ENCODE data around the gene HOXD9. TPM values are rescaled to one million over a fixed set of nuclear protein-coding genes. Genes with fewer than 3 reads are reported as not detected.

Gene HOXD9
- total and polyA plus RNA-seq, 8 donors: 0.29 to 1.7 (median 0.95) TPM

DNA sequence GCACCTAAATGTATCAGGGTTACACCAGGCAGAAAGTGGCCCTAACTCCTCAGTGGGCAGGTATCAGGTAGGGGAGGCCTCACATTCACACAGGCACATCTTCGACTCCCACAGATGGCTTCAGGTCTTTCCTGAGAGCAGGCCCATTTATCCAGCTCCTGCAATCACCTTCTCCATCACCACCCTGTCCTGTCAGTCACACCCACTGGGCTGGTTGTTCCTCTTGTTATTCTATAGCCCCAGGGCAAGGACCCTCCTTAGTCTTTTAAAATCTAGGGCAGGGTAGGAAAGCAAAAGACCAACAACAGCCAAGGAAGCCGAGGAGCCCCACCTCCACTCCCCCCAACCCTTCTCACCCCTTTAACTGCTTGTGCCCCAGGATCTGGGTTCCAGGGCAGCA is 19.8 kb downstream of the HOXD9 start:
- peaks cover 69 to 100% of the 10 kb centered on the region in 2 donors for H3K27me3 ChIP-seq
- intact Hi-C loops (cut with DNase I): loop anchor here in 1 of 2 donors (10.0 kb wide), 1 partner anchor 313 kb away; no protein-coding TSS in a partner anchor

DNA sequence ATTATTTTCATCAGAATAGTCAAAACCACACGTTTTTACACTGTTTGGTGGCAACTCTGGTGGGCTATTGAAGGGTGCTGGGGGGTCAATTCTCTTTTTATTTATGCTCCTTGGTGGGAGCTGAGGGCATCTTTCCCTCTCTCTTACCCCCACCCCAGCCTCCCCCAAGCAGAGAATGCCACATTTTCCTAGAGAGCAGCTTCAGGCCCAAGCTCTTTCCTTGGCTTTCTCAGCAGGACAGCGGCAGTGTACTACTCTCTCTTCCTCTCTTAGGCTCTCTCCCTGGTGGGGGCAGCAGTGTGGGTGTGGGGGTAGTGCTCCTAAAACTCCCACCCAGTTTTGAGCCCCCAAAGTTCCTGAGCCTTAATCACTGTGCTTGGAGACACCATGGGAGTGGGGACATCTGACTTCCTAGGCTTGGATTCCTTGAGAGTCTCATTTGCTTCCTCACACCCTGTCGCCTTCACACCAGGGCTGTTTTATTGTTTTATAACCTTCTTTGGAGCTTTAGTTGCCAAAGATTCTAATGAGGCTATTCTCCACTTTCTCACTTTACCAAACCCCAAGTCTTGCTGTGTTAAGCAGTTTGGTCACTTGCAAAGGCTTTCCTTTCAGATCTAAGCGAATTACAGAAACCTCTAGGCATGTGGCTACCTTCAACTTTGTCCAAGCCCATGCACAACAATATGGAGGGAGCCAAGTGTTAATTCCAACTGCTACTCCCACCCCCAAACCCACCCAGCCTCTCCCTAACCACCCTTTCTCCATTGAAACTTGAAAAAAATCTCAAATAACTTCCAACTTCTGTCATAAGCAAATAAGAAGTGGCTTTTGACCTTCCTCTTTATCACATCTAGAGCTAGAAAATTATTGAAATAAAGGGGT is 22.8 kb downstream of the HOXD9 start:
- TF ChIP-seq, protein P1, sequence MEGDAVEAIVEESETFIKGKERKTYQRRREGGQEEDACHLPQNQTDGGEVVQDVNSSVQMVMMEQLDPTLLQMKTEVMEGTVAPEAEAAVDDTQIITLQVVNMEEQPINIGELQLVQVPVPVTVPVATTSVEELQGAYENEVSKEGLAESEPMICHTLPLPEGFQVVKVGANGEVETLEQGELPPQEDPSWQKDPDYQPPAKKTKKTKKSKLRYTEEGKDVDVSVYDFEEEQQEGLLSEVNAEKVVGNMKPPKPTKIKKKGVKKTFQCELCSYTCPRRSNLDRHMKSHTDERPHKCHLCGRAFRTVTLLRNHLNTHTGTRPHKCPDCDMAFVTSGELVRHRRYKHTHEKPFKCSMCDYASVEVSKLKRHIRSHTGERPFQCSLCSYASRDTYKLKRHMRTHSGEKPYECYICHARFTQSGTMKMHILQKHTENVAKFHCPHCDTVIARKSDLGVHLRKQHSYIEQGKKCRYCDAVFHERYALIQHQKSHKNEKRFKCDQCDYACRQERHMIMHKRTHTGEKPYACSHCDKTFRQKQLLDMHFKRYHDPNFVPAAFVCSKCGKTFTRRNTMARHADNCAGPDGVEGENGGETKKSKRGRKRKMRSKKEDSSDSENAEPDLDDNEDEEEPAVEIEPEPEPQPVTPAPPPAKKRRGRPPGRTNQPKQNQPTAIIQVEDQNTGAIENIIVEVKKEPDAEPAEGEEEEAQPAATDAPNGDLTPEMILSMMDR (IDR thresholded peaks at IDR 0.05): no peak
- Histone ChIP-seq H3K4me1 (peaks cover 0 to 6% of the 10 kb centered on the region in 2 donors), H3K36me3 (no peaks in the 10 kb centered on the region), H3K4me3 (no peak overlapping the region), H3K27ac (no peak overlapping the region), H3K27me3 (peaks cover 69 to 100% of the 10 kb centered on the region in 2 donors), H3K9me3 (no peaks in the 10 kb centered on the region)
- intact Hi-C loops (cut with DNase I): loop anchor here in 1 of 2 donors (10.0 kb wide), 1 partner anchor 309 kb away; no protein-coding TSS in a partner anchor
- ATAC-seq: no peak
- no peak for DNase-seq

More for the DNA sequence above, 19.8 kb downstream of the HOXD9 start:
- Histone ChIP-seq H3K9me3 (no peaks in the 10 kb centered on the region), H3K27ac (no peak overlapping the region), H3K4me1 (peaks cover 4 to 12% of the 10 kb centered on the region in 2 donors), H3K4me3 (no peak overlapping the region), H3K36me3 (no peaks in the 10 kb centered on the region)
- DNase-seq: no peak
- no peak for ATAC-seq
- TF ChIP-seq, protein P1 (IDR thresholded peaks at IDR 0.05): no peak

DNA sequence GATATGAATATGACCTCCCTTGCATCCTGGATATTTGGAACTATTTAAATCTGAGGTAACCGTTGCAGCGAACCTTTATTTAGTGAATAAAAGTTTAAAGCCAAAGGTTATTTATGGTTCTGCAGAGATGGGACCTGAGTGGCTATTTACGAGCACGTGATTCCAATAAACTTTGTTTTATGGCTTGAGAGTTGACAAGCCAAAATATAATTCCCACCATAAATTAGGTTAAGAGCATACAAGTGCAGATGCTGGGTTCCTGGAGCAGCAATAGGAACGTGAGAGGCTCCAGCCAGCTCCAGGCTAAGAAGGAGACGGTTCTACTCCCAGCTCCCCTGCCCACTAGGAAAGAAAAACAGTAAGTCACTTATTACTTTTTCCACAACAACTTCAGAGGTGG is 23.6 kb downstream of the HOXD9 start:
- peaks cover 71 to 100% of the 10 kb centered on the region in 2 donors for H3K27me3 ChIP-seq

DNA sequence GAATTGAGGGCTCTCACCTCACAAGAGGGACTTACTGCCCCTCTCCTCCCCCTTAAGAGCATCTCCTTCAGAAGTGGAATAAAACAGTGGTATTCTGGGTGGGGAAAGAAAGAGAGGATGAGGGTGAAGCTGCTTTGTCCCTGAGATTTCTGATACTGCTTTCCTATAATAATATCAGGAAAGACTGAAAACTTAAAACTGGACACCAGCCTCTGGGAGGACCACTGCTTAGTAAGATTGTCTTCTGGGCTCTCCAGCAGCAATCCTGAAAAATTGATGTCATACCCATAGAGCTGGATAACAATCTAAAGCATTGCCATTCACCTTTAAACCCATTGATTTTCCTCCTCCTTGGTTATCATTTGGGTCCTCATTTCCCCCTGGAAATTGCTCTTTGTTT is 24.1 kb downstream of the HOXD9 start:
- intact Hi-C loops (cut with DNase I): loop anchor here in 1 of 2 donors (10.0 kb wide), 1 partner anchor 308 kb away; no protein-coding TSS in a partner anchor
- DNase-seq (no peak), ATAC-seq (no peak)
- Histone ChIP-seq H3K9me3 (no peaks in the 10 kb centered on the region), H3K36me3 (no peaks in the 10 kb centered on the region), H3K4me3 (no peak overlapping the region), H3K4me1 (no peaks in the 10 kb centered on the region), H3K27me3 (peaks cover 71 to 100% of the 10 kb centered on the region in 2 donors), H3K27ac (no peak overlapping the region)
- TF ChIP-seq, protein P1 (IDR thresholded peaks at IDR 0.05): no peak

More for the DNA sequence above, 23.6 kb downstream of the HOXD9 start:
- H3K36me3 ChIP-seq: no peaks in the 10 kb centered on the region
- H3K4me1 ChIP-seq: no peaks in the 10 kb centered on the region
- H3K9me3 ChIP-seq: no peaks in the 10 kb centered on the region
- no peak for DNase-seq
- TF ChIP-seq, protein P1 (IDR thresholded peaks at IDR 0.05): no peak
- intact Hi-C loops (cut with DNase I): loop anchor here in 1 of 2 donors (10.0 kb wide), 1 partner anchor 309 kb away; no protein-coding TSS in a partner anchor
- ATAC-seq: no peak
- no peak overlapping the region for H3K4me3 ChIP-seq
- H3K27ac ChIP-seq: no peak overlapping the region

DNA sequence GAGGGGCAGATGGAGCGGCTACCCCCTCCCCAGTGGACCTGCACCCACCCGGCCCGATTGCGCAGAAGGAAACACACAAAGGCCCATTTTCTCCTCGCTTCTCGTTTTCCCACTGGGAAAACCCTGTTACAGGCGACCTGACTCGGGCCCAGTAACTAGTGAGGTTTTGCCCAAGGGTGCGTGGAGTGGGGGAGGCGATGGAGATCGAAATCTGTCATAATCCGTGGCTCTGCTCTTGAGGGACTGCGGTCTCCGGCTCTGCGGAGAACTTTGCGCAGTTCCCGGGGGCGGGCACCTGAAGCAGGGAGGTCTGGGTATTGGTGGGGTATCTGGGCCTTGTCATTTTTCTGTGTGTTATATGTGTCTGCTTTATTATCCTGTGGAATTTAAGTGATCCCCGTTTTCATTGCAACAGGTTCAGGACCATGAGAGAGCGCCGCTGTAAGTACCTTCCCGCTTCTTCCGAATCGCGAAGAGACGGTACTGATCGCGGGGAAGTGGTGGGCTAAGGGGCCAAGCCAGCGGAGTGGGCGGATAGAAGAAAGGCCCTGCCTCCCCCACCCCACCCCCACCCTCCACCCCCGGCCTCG is 24.8 kb downstream of the HOXD9 start:
- no peak overlapping the region for H3K4me3 ChIP-seq
- TF ChIP-seq, protein P1 (IDR thresholded peaks at IDR 0.05): no peak
- H3K9me3 ChIP-seq: no peaks in the 10 kb centered on the region
- no peaks in the 10 kb centered on the region for H3K4me1 ChIP-seq
- intact Hi-C loops (cut with DNase I): loop anchor here in 1 of 2 donors (10.0 kb wide), 1 partner anchor 307 kb away; no protein-coding TSS in a partner anchor
- DNase-seq: no peak
- no peak for ATAC-seq
- H3K27me3 ChIP-seq: peaks cover 77 to 100% of the 10 kb centered on the region in 2 donors
- no peaks in the 10 kb centered on the region for H3K36me3 ChIP-seq
- no peak overlapping the region for H3K27ac ChIP-seq
